ENCODE results near the gene WDR62.

GRCh38 chr19:36079389-36079945 is 24.8 kb downstream of the WDR62 start:
- TF ChIP-seq CTCF (IDR thresholded peaks at IDR 0.05) (no peak), POLR2A (IDR thresholded peaks at IDR 0.05) (no peak)

Data from Peyer's patch (tissue), 4 donors.